GM12873 (cell line): ENCODE results near the gene RBM14.

Experiments used
- TF ChIP-seq, protein P1 (sequence below): IDR thresholded peaks from 2 replicates; pipeline ENCODE4 v1.5.1; 2012; ENCODE audit warnings: low read depth, mild to moderate bottlenecking, moderate library complexity, low read length, control low read depth; ENCODE audit not compliant: insufficient read depth; ENCODE audit errors: missing control alignments

RBM14 gene

DNA sequence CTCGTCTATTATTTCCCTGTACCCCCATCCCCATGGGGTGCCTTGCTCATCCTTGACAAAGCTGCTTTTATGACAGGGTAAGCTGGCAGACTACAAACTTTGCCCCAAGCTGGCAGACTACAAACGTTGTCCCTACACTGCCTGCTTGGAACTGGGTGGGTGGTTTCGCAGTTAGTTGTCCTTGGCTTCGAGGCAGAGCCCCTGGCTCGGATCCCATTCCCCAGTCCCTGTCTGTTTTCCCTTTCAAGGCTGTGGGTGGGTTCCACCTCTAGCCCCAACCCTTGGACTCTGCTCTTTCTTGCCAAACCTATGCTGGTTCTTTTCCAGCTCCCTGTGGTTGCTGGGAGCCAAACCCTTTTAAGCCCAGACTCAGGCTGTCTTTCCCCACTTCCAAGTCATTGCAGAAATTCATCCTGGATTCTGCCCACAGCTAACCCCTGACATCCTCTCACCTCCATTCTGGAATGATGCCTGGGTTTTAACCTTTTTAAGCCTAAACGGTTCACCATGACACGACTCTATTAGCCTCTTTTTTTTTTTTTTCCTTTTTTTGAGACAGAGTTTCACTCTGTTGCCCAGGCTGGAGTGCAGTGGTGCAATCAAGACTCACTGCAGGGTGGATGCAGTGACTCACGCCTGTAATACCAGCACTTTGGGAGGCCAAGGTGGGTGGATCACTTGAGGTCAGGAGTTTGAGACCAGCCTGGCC lies 9.2 kb upstream of the RBM14 start:
- TF ChIP-seq, protein P1, sequence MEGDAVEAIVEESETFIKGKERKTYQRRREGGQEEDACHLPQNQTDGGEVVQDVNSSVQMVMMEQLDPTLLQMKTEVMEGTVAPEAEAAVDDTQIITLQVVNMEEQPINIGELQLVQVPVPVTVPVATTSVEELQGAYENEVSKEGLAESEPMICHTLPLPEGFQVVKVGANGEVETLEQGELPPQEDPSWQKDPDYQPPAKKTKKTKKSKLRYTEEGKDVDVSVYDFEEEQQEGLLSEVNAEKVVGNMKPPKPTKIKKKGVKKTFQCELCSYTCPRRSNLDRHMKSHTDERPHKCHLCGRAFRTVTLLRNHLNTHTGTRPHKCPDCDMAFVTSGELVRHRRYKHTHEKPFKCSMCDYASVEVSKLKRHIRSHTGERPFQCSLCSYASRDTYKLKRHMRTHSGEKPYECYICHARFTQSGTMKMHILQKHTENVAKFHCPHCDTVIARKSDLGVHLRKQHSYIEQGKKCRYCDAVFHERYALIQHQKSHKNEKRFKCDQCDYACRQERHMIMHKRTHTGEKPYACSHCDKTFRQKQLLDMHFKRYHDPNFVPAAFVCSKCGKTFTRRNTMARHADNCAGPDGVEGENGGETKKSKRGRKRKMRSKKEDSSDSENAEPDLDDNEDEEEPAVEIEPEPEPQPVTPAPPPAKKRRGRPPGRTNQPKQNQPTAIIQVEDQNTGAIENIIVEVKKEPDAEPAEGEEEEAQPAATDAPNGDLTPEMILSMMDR = no peak

DNA sequence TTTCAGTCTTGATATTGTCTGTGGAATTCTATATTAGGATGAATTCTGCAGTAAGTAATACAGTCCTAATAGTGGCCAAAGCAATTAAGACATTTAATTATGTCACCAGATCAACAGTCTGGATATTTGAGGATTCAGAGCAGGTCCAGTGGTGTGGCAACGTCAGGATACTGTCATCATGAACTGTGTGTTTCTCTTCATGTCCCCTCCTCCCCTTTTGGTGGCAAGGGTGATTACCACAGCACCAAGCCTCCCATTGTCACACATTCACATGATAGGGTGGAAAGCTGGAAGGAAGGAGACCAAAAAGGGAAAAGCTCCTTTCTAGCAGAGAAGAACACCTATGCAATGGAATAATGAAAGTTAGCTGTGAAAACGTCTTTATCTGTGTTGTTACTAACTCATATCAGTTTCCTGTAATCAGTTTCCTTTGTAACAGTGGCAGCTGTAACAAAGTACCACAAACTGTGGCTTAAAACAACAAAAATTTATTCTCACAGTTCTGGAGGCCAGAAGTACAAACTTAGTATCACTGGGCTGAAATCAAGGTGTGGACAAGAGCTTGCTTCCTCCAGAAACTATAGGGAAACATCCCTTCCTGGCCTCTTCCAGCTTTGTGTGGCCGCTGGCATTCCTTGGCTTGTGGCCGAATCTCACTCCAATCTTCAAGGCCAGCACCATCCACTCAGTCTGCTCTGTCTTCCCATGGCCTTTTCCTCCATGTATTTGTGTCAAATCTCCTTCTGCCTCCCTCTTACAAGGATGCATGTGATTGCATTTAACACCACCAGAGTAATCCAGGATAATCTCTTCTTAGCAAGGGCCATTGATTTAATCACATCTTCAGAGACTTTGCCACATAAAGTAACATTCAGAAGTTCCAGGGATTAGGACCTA lies 6.5 kb upstream of the RBM14 start:
- TF ChIP-seq, protein P1 = no peak

DNA sequence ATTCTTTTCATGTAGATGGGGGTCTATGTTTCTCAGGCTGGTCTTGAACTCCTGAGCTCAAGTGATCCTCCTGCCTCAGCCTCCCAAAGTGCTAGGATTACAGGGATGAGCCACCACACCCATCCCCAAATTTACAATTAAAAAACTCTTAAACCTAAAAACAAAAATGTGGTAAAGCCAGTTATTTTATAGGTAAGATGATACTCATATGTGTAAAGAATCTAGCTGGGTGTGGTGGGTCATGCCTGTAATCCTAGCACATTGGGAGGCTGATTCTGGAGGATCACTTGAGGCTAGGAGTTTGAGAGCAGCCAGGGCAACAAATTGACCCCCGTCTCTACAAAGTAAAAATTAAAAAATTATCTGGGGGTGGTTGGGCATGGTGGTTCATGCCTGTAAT lies 4.0 kb upstream of the RBM14 start:
- TF ChIP-seq, protein P1 = no peak

DNA sequence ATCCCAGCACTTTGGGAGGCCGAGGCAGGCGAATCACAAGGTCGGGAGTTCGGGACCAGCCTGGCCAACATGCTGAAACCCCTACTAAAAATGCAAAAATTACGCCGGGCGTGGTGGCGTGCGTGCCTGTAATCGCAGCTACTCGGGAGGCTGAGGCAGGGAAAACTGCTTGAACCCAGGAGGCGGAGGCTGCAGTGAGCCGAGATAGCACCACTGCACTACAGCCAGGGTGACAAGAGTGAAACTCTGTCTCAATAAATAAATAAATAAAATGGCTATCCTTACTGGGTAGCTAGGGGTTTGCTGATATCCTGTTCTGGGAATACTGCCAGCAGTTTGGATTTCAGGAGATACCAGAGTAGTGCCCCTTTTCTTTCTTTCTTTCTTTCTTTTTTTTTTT lies 2.4 kb upstream of the RBM14 start:
- TF ChIP-seq, protein P1 = no peak

DNA sequence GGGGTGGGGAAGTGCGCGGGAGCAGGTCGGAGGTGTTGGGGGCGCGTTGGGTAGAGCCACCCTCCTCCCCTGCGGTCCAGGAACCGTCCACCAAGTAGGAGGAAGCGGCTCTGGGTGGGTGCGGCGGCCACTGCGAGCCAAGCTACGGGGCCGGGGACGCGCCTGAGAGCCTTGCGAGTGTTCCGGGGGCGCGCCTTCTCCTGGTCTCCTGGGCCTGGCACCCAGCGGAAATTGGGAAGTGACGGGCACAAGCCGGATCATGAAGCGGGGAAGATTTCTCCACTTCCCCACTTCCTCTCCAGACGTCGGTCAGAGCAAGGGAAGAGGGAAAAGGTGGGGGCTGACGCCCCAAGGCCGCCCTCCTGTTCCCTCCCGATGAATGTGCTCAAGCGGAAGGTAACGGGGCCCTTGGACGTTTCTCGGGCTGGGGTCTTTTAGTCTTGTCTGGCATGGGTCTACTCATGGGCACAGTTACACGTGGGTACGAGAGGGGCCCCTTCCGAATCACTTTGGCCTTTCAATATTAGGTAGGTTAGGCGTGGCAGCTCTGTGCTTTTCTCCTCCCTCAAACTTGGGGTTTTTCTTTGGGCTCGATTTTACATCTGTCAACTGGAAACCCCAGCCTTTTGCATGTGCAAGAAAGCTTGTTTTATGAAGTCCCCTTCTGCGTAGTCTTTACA lies 865 bp downstream of the RBM14 start:
- TF ChIP-seq, protein P1 = no peak

DNA sequence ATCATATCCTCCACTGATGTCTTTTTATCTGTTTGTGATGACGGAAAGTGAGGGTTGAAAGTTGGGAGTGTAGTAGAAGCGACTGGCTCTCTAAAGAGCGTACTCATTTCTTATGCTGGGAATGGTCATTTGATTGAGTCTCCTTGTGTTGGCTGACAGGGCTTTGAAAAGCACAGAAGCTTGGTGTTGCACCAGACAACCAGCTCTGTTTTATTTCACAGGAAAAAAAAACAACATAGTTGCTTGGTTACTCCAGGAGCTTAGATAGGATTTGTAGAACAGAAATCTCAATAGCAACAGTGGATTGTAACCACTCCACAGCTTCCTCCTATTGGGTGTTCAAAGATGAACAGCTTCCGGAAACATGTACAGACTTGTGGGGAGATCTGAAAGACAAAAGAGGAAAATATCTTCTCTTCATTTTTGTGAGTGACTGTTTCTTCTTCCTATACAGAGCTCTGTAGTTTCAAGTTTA lies 2.7 kb downstream of the RBM14 start:
- TF ChIP-seq, protein P1 = no peak

DNA sequence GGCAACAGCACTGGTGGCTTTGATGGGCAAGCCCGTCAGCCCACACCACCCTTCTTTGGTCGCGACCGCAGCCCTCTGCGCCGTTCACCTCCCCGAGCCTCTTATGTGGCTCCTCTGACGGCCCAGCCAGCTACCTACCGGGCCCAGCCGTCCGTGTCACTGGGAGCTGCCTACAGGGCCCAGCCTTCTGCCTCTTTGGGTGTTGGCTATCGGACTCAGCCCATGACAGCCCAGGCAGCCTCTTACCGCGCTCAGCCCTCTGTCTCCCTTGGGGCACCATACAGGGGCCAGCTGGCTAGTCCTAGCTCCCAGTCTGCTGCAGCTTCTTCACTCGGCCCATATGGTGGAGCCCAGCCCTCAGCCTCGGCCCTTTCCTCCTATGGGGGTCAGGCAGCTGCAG lies 8.0 kb downstream of the RBM14 start:
- TF ChIP-seq, protein P1 = no peak
